Measurements from ENCODE around the gene SUGCT. TPM values are rescaled to one million over a fixed set of nuclear protein-coding genes. Genes with fewer than 3 reads are reported as not detected.

SUGCT gene
- 0.09 TPM for polyA plus RNA-seq (2012; ENCODE audit: low read depth, missing spikeins)

DNA sequence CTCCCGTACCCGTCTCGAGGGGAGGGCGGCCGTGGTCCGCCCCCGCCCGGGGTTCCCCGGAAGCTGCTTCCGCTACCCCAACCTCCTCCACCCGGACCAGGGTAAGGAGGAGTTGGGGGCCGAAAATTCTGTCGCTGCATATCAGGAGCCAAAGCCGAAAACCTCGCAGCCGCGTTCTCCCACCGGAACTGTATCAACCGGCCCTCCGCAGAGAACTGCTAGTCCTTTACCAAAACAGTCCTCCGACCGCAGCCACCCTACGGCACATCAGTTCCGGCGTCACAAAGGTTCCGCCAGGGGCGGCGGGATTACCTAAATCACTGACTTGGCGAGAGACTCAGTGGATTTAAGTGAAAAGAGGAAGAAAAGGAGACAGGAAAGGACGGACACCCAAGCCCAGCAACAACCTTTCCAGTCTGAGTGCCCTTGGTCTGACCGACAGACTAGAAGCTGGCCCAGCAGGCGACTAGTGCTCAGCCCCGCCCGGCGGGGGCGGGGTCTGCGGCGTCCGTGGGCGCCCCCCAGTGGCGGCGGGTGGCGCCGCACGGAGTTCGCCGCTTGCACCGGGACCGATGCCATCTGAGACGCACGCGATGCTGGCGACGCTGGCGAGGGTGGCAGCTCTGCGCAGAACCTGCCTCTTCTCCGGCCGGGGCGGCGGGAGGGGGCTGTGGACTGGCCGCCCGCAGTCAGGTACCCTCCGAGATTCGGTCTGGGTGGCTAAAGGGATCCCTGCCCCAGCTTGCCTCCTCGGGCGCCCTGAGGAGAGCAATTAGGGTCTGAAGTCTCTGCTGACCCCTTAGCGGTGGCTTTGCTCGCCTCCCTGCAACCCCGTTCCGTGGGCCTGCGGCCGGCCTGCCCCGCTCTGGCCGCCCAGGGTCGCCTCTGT, at the start of gene SUGCT, which contains the start of gene MPLKIP:
SUGCT (plus strand) TSS at position 578 of the 889 bp plus-strand sequence.
MPLKIP (minus strand) TSS at position 195 of the 889 bp plus-strand sequence; CDS start at position 140, 55 bp downstream.
- TF ChIP-seq POLR2AphosphoS5 (IDR thresholded peaks at IDR 0.05; ENCODE audit: low read depth, low read length) = peak; percentile 82
- TF ChIP-seq PAX5 (IDR thresholded peaks at IDR 0.05; ENCODE audit: insufficient read depth, low read length, severe bottlenecking) = no peak
- peak; percentile 82 for TF ChIP-seq POU2F2 (IDR thresholded peaks at IDR 0.05; ENCODE audit: low read depth, low read length)
- TF ChIP-seq POLR2A (IDR thresholded peaks at IDR 0.05; ENCODE audit: low read depth, low read length) = peak; percentile 78
- peak; percentile 98 for TF ChIP-seq TAF1 (IDR thresholded peaks at IDR 0.05; ENCODE audit: low read depth, low read length)
- no peak for TF ChIP-seq SPI1 (IDR thresholded peaks at IDR 0.05; ENCODE audit: low read depth, low read length)
- peak; percentile 90 for FAIRE-seq
- DNase-seq (ENCODE audit: insufficient read length, low spot score) = peak; percentile 85

DNA sequence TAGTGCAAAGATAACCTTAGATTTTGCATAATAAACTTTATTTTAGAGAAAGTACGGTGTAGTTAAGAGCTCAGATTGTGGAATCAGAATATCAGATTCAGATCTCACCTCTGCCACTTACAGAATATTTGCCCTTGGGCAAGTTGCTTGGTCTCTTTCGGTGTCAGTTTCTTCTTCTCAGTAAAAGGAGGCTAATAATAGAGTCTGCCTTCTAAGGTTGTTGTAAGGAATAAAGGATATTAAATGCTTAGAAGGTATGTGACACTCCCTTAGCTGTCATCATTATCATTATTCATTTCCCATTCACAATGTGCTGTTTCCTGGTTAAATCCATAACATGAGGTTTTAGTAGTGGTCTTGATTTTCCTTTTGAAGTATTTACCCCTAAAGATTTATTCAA, 42.6 kb upstream of the SUGCT start:
- DNase-seq (ENCODE audit: insufficient read length, low spot score) (no peak), FAIRE-seq (no peak)
- TF ChIP-seq PAX5 (IDR thresholded peaks at IDR 0.05; ENCODE audit: insufficient read depth, low read length, severe bottlenecking) = no peak

DNA sequence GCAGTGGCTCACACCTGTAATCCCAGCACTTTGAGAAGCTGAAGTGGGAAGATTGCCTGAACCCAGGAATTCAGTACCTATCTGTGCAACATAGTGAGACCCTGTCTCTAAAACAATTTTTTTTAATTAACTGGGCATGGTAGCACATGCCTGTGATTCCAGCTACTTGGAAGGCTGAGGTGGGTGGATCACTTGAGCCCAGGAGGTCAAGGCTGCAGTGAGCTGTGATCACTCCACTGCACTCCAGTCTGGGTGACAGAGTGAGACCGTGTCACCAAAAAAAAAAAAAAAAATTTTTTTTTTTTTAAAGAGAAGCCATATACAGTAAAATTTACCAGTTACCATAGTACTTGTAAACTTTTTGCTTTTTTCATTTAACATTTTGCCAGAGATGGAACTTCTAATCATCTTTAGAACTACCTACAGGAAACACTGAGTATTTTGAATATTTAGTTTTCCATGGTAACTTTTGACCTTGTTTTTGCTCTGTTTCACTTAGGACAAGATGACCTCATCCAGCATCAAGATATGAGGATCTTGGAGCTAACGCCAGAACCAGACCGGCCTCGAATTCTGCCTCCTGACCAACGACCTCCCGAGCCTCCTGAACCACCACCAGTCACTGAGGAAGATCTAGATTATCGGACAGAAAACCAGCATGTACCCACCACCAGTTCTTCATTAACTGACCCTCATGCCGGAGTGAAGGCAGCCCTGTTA, 41.0 kb upstream of the SUGCT start:
- DNase-seq (ENCODE audit: insufficient read length, low spot score) (no peak), FAIRE-seq (no peak)
- TF ChIP-seq POLR2AphosphoS5 (IDR thresholded peaks at IDR 0.05; ENCODE audit: low read depth, low read length) = no peak
- TF ChIP-seq TAF1 (IDR thresholded peaks at IDR 0.05; ENCODE audit: low read depth, low read length) = no peak

GRCh38 chr7:40095230-40095629, 39.6 kb upstream of the SUGCT start:
- no peak for DNase-seq (ENCODE audit: insufficient read length, low spot score)
- no peak for TF ChIP-seq POLR2AphosphoS5 (IDR thresholded peaks at IDR 0.05; ENCODE audit: low read depth, low read length)
- no peak for TF ChIP-seq TAF1 (IDR thresholded peaks at IDR 0.05; ENCODE audit: low read depth, low read length)
- TF ChIP-seq POU2F2 (IDR thresholded peaks at IDR 0.05; ENCODE audit: low read depth, low read length) = no peak
- TF ChIP-seq SPI1 (IDR thresholded peaks at IDR 0.05; ENCODE audit: low read depth, low read length) = no peak
- TF ChIP-seq PAX5 (IDR thresholded peaks at IDR 0.05; ENCODE audit: insufficient read depth, low read length, severe bottlenecking) = no peak
- TF ChIP-seq POLR2A (IDR thresholded peaks at IDR 0.05; ENCODE audit: low read depth, low read length) = no peak
- no peak for FAIRE-seq

GRCh38 chr7:40095695-40096327, 39.0 kb upstream of the SUGCT start:
- FAIRE-seq (no peak), DNase-seq (ENCODE audit: insufficient read length, low spot score) (no peak)
- TF ChIP-seq POLR2AphosphoS5 (IDR thresholded peaks at IDR 0.05; ENCODE audit: low read depth, low read length) (no peak), POU2F2 (IDR thresholded peaks at IDR 0.05; ENCODE audit: low read depth, low read length) (no peak), SPI1 (IDR thresholded peaks at IDR 0.05; ENCODE audit: low read depth, low read length) (no peak), TAF1 (IDR thresholded peaks at IDR 0.05; ENCODE audit: low read depth, low read length) (no peak), POLR2A (IDR thresholded peaks at IDR 0.05; ENCODE audit: low read depth, low read length) (no peak), PAX5 (IDR thresholded peaks at IDR 0.05; ENCODE audit: insufficient read depth, low read length, severe bottlenecking) (no peak)

GRCh38 chr7:40097728-40098127, 37.1 kb upstream of the SUGCT start:
- DNase-seq (ENCODE audit: insufficient read length, low spot score) = no peak
- TF ChIP-seq TAF1 (IDR thresholded peaks at IDR 0.05; ENCODE audit: low read depth, low read length) (no peak), POLR2A (IDR thresholded peaks at IDR 0.05; ENCODE audit: low read depth, low read length) (no peak), SPI1 (IDR thresholded peaks at IDR 0.05; ENCODE audit: low read depth, low read length) (no peak), POU2F2 (IDR thresholded peaks at IDR 0.05; ENCODE audit: low read depth, low read length) (no peak), POLR2AphosphoS5 (IDR thresholded peaks at IDR 0.05; ENCODE audit: low read depth, low read length) (no peak), PAX5 (IDR thresholded peaks at IDR 0.05; ENCODE audit: insufficient read depth, low read length, severe bottlenecking) (no peak)
- FAIRE-seq = peak; percentile 65

GRCh38 chr7:40098810-40099209, 36.0 kb upstream of the SUGCT start:
- FAIRE-seq = no peak
- TF ChIP-seq POLR2A (IDR thresholded peaks at IDR 0.05; ENCODE audit: low read depth, low read length) = no peak
- TF ChIP-seq SPI1 (IDR thresholded peaks at IDR 0.05; ENCODE audit: low read depth, low read length) = no peak
- TF ChIP-seq POLR2AphosphoS5 (IDR thresholded peaks at IDR 0.05; ENCODE audit: low read depth, low read length) = no peak
- no peak for TF ChIP-seq TAF1 (IDR thresholded peaks at IDR 0.05; ENCODE audit: low read depth, low read length)
- DNase-seq (ENCODE audit: insufficient read length, low spot score) = no peak

- TF ChIP-seq POLR2A (IDR thresholded peaks at IDR 0.05; ENCODE audit: low read depth, low read length) (no peak), SPI1 (IDR thresholded peaks at IDR 0.05; ENCODE audit: low read depth, low read length) (no peak), PAX5 (IDR thresholded peaks at IDR 0.05; ENCODE audit: insufficient read depth, low read length, severe bottlenecking) (no peak), POLR2AphosphoS5 (IDR thresholded peaks at IDR 0.05; ENCODE audit: low read depth, low read length) (no peak), TAF1 (IDR thresholded peaks at IDR 0.05; ENCODE audit: low read depth, low read length) (no peak), POU2F2 (IDR thresholded peaks at IDR 0.05; ENCODE audit: low read depth, low read length) (no peak)
- FAIRE-seq = peak; percentile 52
Measured at GRCh38 chr7:40099837-40100236, 35.0 kb upstream of the SUGCT start.

DNA sequence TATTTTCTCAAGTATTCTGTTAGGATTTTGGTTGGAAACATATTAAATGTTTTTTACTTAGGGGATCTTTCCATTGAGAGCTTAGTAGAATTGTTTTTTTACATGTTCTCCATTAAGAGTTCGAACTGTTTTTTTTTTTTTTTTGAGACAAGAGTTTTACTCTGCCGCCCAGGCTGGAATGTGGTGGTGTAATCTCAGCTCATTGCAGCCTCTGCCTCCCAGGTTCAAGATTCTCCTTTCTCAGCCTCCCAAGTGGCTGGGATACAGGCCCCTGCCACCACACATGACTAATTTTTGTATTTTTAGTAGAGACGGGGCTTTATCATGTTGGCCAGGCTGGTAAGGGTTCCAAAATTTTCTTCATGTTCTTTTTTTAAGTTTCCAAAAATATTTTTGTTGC, 33.6 kb upstream of the SUGCT start:
- no peak for TF ChIP-seq PAX5 (IDR thresholded peaks at IDR 0.05; ENCODE audit: insufficient read depth, low read length, severe bottlenecking)
- no peak for TF ChIP-seq POLR2A (IDR thresholded peaks at IDR 0.05; ENCODE audit: low read depth, low read length)
- no peak for TF ChIP-seq POLR2AphosphoS5 (IDR thresholded peaks at IDR 0.05; ENCODE audit: low read depth, low read length)
- no peak for TF ChIP-seq POU2F2 (IDR thresholded peaks at IDR 0.05; ENCODE audit: low read depth, low read length)
- TF ChIP-seq TAF1 (IDR thresholded peaks at IDR 0.05; ENCODE audit: low read depth, low read length) = no peak
- no peak for TF ChIP-seq SPI1 (IDR thresholded peaks at IDR 0.05; ENCODE audit: low read depth, low read length)
- DNase-seq (ENCODE audit: insufficient read length, low spot score) (no peak), FAIRE-seq (no peak)

More at GRCh38 chr7:40099837-40100236, 35.0 kb upstream of the SUGCT start:
- DNase-seq (ENCODE audit: insufficient read length, low spot score) = no peak
